ENCODE data around the gene ISYNA1. TPM values are rescaled to one million over a fixed set of nuclear protein-coding genes. Genes with fewer than 3 reads are reported as not detected.

The ISYNA1 gene
- total RNA-seq, 1 experiment from 2014 or later, result 236 TPM

DNA sequence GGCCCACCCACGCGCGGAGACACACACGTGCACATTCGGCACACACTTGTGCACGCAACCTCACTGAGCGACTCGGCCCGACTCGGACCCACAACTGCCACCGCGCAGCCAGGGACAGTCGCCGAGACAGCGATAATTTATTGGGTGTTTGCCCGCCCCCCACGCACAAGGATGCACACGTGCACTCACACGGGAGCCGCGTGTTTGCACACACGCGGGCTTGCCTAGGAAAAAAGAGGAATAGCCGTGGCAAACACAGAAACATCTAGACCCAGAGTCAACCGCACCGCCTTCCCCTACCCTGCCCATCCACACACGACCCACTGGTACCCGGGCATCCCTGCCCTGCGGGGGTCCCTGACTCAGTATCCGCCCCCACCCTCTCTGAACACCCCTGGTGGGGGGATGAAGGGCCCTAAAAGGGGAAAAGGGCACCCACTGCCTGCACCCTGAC, 19.9 kb downstream of the ISYNA1 start:
- H3K4me1 Mint-ChIP-seq, result peaks cover 27% of the 10 kb centered on the region
- no peaks in the 10 kb centered on the region for H3K36me3 Mint-ChIP-seq
- TF ChIP-seq ZNF121 (CRISPR knock-in tag; IDR thresholded peaks at IDR 0.05), result no peak
- TF ChIP-seq CBFB (CRISPR knock-in tag; IDR thresholded peaks at IDR 0.05; ENCODE audit: low read depth), result no peak
- no peak for TF ChIP-seq FOXP4 (CRISPR knock-in tag; IDR thresholded peaks at IDR 0.05)
- no peak for TF ChIP-seq ATF2 (CRISPR knock-in tag; IDR thresholded peaks at IDR 0.05; ENCODE audit: borderline replicate concordance, low read depth)
- no peak for TF ChIP-seq ZNF512 (CRISPR knock-in tag; IDR thresholded peaks at IDR 0.05; ENCODE audit: borderline replicate concordance)
- TF ChIP-seq, protein P1, sequence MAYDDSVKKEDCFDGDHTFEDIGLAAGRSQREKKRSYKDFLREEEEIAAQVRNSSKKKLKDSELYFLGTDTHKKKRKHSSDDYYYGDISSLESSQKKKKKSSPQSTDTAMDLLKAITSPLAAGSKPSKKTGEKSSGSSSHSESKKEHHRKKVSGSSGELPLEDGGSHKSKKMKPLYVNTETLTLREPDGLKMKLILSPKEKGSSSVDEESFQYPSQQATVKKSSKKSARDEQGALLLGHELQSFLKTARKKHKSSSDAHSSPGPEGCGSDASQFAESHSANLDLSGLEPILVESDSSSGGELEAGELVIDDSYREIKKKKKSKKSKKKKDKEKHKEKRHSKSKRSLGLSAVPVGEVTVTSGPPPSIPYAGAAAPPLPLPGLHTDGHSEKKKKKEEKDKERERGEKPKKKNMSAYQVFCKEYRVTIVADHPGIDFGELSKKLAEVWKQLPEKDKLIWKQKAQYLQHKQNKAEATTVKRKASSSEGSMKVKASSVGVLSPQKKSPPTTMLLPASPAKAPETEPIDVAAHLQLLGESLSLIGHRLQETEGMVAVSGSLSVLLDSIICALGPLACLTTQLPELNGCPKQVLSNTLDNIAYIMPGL (CRISPR knock-in tag; IDR thresholded peaks at IDR 0.05), result no peak
- TF ChIP-seq JUN (CRISPR knock-in tag; IDR thresholded peaks at IDR 0.05), result no peak
- TF ChIP-seq SMAD3 (CRISPR knock-in tag; IDR thresholded peaks at IDR 0.05; ENCODE audit: borderline replicate concordance), result no peak
- no peak for TF ChIP-seq ZNF219 (CRISPR knock-in tag; IDR thresholded peaks at IDR 0.05; ENCODE audit: borderline replicate concordance)
- no peak for TF ChIP-seq ATF1 (CRISPR knock-in tag; IDR thresholded peaks at IDR 0.05)
- TF ChIP-seq, protein P2, sequence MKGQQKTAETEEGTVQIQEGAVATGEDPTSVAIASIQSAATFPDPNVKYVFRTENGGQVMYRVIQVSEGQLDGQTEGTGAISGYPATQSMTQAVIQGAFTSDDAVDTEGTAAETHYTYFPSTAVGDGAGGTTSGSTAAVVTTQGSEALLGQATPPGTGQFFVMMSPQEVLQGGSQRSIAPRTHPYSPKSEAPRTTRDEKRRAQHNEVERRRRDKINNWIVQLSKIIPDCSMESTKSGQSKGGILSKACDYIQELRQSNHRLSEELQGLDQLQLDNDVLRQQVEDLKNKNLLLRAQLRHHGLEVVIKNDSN (CRISPR knock-in tag; IDR thresholded peaks at IDR 0.05), result no peak
- TF ChIP-seq GRHL2 (CRISPR knock-in tag; IDR thresholded peaks at IDR 0.05; ENCODE audit: insufficient replicate concordance, severe bottlenecking), result no peak
- ATAC-seq (no peak), DNase-seq (ENCODE audit: low spot score) (peak; percentile 11)
- H3K27me3 Mint-ChIP-seq (ENCODE audit: low read depth), result peaks cover 32% of the 10 kb centered on the region
- CTCF ChIA-PET, result interaction anchor here (0.9 to 9.7 kb wide), 19 partner anchors 8 to 226 kb away, joined by 3 to 94 read pairs (median 5); partner anchors contain the start of genes GDF15 and LSM4
- no peak overlapping the region for H3K27ac Mint-ChIP-seq
- POLR2A ChIA-PET, result interaction anchor here (0.5 to 3.0 kb wide), 5 partner anchors 14 to 138 kb away, joined by 3 to 12 read pairs (median 7); no protein-coding TSS in a partner anchor
- no peaks in the 10 kb centered on the region for H3K9me3 Mint-ChIP-seq
- H3K4me3 Mint-ChIP-seq, result peak overlapping the region; percentile 66

DNA sequence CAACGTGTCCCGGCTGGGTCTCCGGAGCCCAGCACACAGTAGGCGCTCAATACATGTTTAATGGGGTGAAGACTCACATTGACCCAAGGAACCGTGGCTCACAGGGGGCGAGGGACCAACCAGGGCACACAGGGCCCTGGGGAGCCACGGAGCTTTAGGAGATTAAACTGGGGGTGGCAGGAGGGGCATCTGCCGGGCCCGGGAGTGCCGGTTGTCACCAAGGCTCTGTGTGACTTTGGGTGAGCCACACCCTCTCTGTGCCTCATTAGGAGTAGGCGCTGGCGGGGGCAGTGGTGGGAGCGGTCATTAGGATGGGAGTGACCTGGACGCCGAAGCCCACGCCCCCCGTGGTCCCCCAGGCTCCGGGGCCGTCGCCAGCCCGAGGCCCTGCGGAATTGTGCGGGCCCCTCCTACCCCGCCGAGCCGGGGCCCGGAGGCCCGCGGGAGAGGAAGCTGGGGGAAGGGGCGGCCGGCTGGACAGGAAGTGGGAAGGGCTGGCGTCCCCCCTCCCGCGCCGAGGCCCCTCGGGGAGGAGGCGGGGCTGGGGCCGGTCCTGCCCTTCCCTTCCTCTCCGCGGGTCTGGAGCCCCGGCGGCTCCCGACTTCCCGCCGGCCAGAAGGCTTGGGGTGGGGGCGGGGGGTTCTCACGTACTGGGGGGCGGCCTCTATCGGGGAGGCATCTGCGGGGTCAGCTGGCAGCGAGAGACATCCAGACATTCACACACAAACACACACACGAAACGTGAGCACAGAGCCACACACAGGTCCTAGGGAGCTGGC, 20.5 kb downstream of the ISYNA1 start:
- peaks cover 27% of the 10 kb centered on the region for H3K4me1 Mint-ChIP-seq
- DNase-seq (ENCODE audit: low spot score) (peak; percentile 85), ATAC-seq (peak; percentile 46)
- H3K9me3 Mint-ChIP-seq, result no peaks in the 10 kb centered on the region
- ChIA-PET CTCF (interaction anchor here (0.6 to 9.7 kb wide), 20 partner anchors 20 to 304 kb away, joined by 3 to 94 read pairs (median 6); partner anchors contain the start of genes GDF15 and PGPEP1), POLR2A (interaction anchor here (0.5 to 3.0 kb wide), 9 partner anchors 15 to 185 kb away, joined by 3 to 13 read pairs (median 5); partner anchors contain the start of gene JUND)
- H3K27me3 Mint-ChIP-seq (ENCODE audit: low read depth), result peaks cover 34% of the 10 kb centered on the region
- H3K36me3 Mint-ChIP-seq, result no peaks in the 10 kb centered on the region
- H3K27ac Mint-ChIP-seq, result peak overlapping the region; percentile 79; the same call in 1 of the 2 replicates
- peak overlapping the region; percentile 80 for H3K4me3 Mint-ChIP-seq
- TF ChIP-seq FOXK1 (CRISPR knock-in tag; IDR thresholded peaks at IDR 0.05), result 0 out of 2 replicates have a peak, but pooled peaks have one; percentile 13
- TF ChIP-seq FOXP4 (CRISPR knock-in tag; IDR thresholded peaks at IDR 0.05), result peak; percentile 68; the same call in 1 of the 2 replicates
- TF ChIP-seq, protein P1 (CRISPR knock-in tag; IDR thresholded peaks at IDR 0.05), result no peak
- TF ChIP-seq MAX (CRISPR knock-in tag; IDR thresholded peaks at IDR 0.05), result peak; percentile 51; the same call in 1 of the 2 replicates
- TF ChIP-seq ETV6 (CRISPR knock-in tag; IDR thresholded peaks at IDR 0.05), result peak; percentile 97
- TF ChIP-seq ZNF121 (CRISPR knock-in tag; IDR thresholded peaks at IDR 0.05), result no peak
- peak; percentile 95 for TF ChIP-seq GTF2I (CRISPR knock-in tag; conservative IDR thresholded peaks at IDR 0.05)
- 0 out of 2 replicates have a peak, but pooled peaks have one; percentile 43 for TF ChIP-seq TEAD1 (CRISPR knock-in tag; IDR thresholded peaks at IDR 0.05)
- TF ChIP-seq EMX1 (CRISPR knock-in tag; IDR thresholded peaks at IDR 0.05), result no peak
- TF ChIP-seq SP1 (CRISPR knock-in tag; conservative IDR thresholded peaks at IDR 0.05), result peak; percentile 73; the same call in 1 of the 2 replicates
- TF ChIP-seq ESRRA (CRISPR knock-in tag; IDR thresholded peaks at IDR 0.05; ENCODE audit: borderline replicate concordance), result 0 out of 2 replicates have a peak, but pooled peaks have one; percentile 50

Data from WTC11 (cell line).